GM13977 (cell line): ENCODE data around the gene ATF6B.
"Not testable (repeated sequence)": the region's sequence is repeated elsewhere in the genome, so short reads cannot be mapped to it uniquely, and the experiment has no call there.

Source experiments
- DNase-seq: peaks from one replicate; pipeline ENCODE4 v3.0.0; 2012; ENCODE audit warnings: low spot score
- CTCF ChIP-seq: IDR thresholded peaks from 2 replicates; pipeline ENCODE4 v1.5.1; 2012; ENCODE audit warnings: mild to moderate bottlenecking, control low read depth; ENCODE audit not compliant: insufficient read depth; ENCODE audit errors: extremely low read depth, missing control alignments
- in situ Hi-C: fragments of 300-500 bp; cut with MboI; formaldehyde crosslinking; loops from one replicate; pipeline ENCODE4 v1.12.0; 2022; ENCODE audit warnings: low sequenced_read_pairs, low pct_unique_long_range_greater_than_20kb, mixed read lengths, inconsistent platforms; ENCODE audit not compliant: unreplicated experiment

Gene ATF6B

DNA sequence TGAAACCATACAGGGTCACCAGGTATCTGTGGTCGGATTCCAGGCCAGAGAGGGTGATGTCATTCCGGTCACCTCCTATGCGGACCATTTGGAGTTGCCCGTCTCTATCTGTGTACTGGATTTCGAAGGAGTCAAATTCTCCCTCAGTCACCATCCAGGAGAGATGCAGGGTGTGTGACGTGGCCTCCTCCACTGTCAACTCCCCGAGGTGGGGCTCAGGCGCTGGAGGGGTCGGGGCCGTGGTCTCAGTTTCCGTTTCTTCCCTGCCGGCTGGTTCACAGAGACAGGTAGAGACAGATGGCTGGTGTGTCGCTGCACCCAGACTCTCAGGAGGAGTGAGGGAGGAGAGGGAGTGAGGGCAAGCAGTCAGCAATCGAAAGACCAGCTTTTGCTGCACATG lies 59.2 kb downstream of the ATF6B start:
- no peak for DNase-seq
- no peak for TF ChIP-seq CTCF
- in situ Hi-C loops, result no loop called here

DNA sequence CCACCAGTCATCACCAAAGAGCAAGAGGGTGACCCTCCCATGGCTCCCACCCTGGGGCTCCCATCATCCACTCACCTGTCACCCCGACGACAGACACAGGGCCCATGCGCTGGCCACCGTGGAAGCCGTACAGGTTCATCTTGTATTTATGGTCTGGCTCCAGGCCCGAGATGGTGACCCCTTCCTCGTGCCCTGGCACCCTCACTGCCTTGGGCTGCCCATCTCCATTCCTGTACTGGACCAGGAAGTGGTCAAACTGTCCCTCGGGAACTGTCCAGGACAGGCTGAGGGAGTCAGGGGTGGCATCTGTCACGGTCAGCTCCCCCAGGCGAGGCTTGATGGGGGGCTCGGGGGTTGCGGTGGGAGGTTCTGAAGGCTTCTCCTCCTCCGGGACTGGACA lies 59.7 kb downstream of the ATF6B start:
- in situ Hi-C loops, result not testable (repeated sequence)

DNA sequence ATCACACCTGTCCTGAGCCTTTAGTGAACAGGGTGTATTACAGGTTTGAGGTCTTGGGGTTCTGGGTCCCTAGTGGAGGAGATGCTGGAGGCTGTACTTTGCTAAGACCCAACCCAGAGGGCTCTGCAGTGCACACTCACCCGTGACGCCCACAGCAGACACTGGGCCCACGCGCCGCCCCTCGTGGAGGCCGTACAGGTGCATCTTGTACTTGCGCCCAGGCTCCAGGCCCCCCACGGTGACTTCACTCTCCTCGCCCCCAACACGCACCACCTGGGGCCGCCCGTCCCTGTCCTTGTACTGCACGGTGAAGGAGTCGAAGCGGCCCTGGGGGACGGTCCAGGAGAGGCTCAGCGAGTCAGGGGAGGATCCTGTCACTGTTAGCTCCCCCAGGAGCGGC lies 60.5 kb downstream of the ATF6B start:
- DNase-seq, in situ Hi-C loops: not testable (repeated sequence)

More for the DNA sequence above, 59.7 kb downstream of the ATF6B start:
- not testable (repeated sequence) for DNase-seq
